HepG2 (cell line): ENCODE results near the gene TIMM13. TPM values are rescaled to one million over a fixed set of nuclear protein-coding genes. Genes with fewer than 3 reads are reported as not detected.

Source experiments
- CENPT ChIP-seq: sonication (generic); formaldehyde crosslinking; IDR thresholded peaks from 2 replicates; pipeline ENCODE4 v1.8.0; 2022; ENCODE audit warnings: low read depth, mild to moderate bottlenecking, moderate library complexity, missing genetic modification reagents
- FOXM1 ChIP-seq: sonication (generic); formaldehyde crosslinking; IDR thresholded peaks from 2 replicates; pipeline ENCODE4 v1.5.0; 2020; ENCODE audit warnings: missing genetic modification reagents
- FOXP4 ChIP-seq: sonication (generic); formaldehyde crosslinking; IDR thresholded peaks from 2 replicates; pipeline ENCODE4 v1.4.0; 2020; ENCODE audit warnings: missing genetic modification reagents
- HOXA9 ChIP-seq: sonication (generic); formaldehyde crosslinking; IDR thresholded peaks from 2 replicates; pipeline ENCODE4 v1.8.1; 2022; ENCODE audit warnings: missing genetic modification reagents, mild to moderate bottlenecking, moderate library complexity, borderline replicate concordance
- IKZF5 ChIP-seq: IDR thresholded peaks from 2 replicates; pipeline ENCODE4 v1.6.1; 2018; ENCODE audit warnings: missing genetic modification reagents, mild to moderate bottlenecking, missing compliant biosample characterization
- KDM2A ChIP-seq: sonication (generic); formaldehyde crosslinking; IDR thresholded peaks from 2 replicates; pipeline ENCODE4 v1.4.0; 2020; ENCODE audit warnings: low read depth, missing genetic modification reagents, borderline replicate concordance
- KDM4B ChIP-seq: sonication (generic); formaldehyde crosslinking; IDR thresholded peaks from 2 replicates; pipeline ENCODE4 v1.4.0; 2020; ENCODE audit warnings: missing genetic modification reagents
- RBFOX2 ChIP-seq: fragments of 200-400 bp; formaldehyde crosslinking; IDR thresholded peaks from 2 replicates; pipeline ENCODE4 v1.6.1; 2017; ENCODE audit warnings: low read depth, mild to moderate bottlenecking, low read length
- RFX5 ChIP-seq: IDR thresholded peaks from 2 replicates; pipeline ENCODE4 v1.6.1; 2011; ENCODE audit warnings: low read depth, low read length, improper control_type of control experiment
- RNF219 ChIP-seq: sonication (generic); formaldehyde crosslinking; IDR thresholded peaks from 2 replicates; pipeline ENCODE4 v1.5.0; 2020; ENCODE audit warnings: mild to moderate bottlenecking, missing genetic modification reagents
- SALL1 ChIP-seq: sonication (generic); formaldehyde crosslinking; IDR thresholded peaks from 2 replicates; pipeline ENCODE4 v1.8.0; 2022; ENCODE audit warnings: mild to moderate bottlenecking, missing genetic modification reagents
- SMAD1 ChIP-seq: sonication (generic); formaldehyde crosslinking; IDR thresholded peaks from 2 replicates; pipeline ENCODE4 v1.4.0; 2020; ENCODE audit warnings: missing genetic modification reagents, low read depth, mild to moderate bottlenecking, borderline replicate concordance
- TCF7 ChIP-seq: sonication (generic); IDR thresholded peaks from 2 replicates; pipeline ENCODE4 v1.6.1; 2016; ENCODE audit warnings: antibody characterized with exemption, low read depth
- TFAP4 ChIP-seq: sonication (generic); IDR thresholded peaks from 2 replicates; pipeline ENCODE4 v1.6.1; 2016; ENCODE audit warnings: low read depth, borderline replicate concordance
- TRIM22 ChIP-seq: fragments of 450-650 bp; IDR thresholded peaks from 2 replicates; pipeline ENCODE4 v1.6.1; 2017
- TRIM24 ChIP-seq: sonication (generic); formaldehyde crosslinking; IDR thresholded peaks from 2 replicates; pipeline ENCODE4 v1.8.0; 2022; ENCODE audit warnings: mild to moderate bottlenecking, missing genetic modification reagents
- ZNF101 ChIP-seq: sonication (generic); formaldehyde crosslinking; IDR thresholded peaks from 2 replicates; pipeline ENCODE4 v1.4.0; 2020; ENCODE audit warnings: mild to moderate bottlenecking, low read depth, missing genetic modification reagents, borderline replicate concordance
- ZNF709 ChIP-seq: sonication (generic); formaldehyde crosslinking; IDR thresholded peaks from 2 replicates; pipeline ENCODE4 v1.5.0; 2020; ENCODE audit warnings: mild to moderate bottlenecking, missing genetic modification reagents
- ZNF720 ChIP-seq: sonication (generic); formaldehyde crosslinking; IDR thresholded peaks from 2 replicates; pipeline ENCODE4 v1.4.0; 2020; ENCODE audit warnings: missing genetic modification reagents
- ZNF747 ChIP-seq: sonication (generic); formaldehyde crosslinking; IDR thresholded peaks from 2 replicates; pipeline ENCODE4 v1.8.1; 2023; ENCODE audit warnings: missing genetic modification reagents, mild to moderate bottlenecking, borderline replicate concordance
- polyA plus RNA-seq, 8 experiments: library from polyadenylated mRNA; depleted of rRNA in 3 of 8; stranded (reverse) in 7 of 8; unstranded in 1 of 8; fragments of >200 nt; fragmentation: Illumina TruSeq in 4 of 8; extraction: Trizol in 4 of 8; gene quantifications; 2 replicates each; pipeline versions ENCODE4 v1.2.1 to v1.2.3, GENCODE V29; 2011 to 2016; ENCODE audit warnings: low read depth in 4 of 8, missing spikeins in 1 of 8, mixed read lengths in 1 of 8; ENCODE audit not compliant: insufficient read depth in 1 of 8
- total RNA-seq, 5 experiments: library from RNA; depleted of rRNA; stranded (reverse); fragments of >200 nt; fragmentation: Illumina TruSeq; extraction: Trizol; gene quantifications; 2 replicates each; pipeline ENCODE4 v1.2.3, GENCODE V29; 2016; ENCODE audit warnings: low read depth in 1 of 5

Gene TIMM13
- total and polyA plus RNA-seq, 2 of the 13 experiments (the other 11 are each of a cell fraction or from before 2014, with no cell fraction given): 48.4 to 108 TPM

GRCh38 chr19:2427429-2428320 is at the start of gene TIMM13 (continued):
- TF ChIP-seq TRIM22 (no peak), RBFOX2 (peak; percentile 99), FOXM1 (0 out of 2 replicates have a peak, but pooled peaks have one; percentile 21), RFX5 (0 out of 2 replicates have a peak, but pooled peaks have one; percentile 54), SMAD1 (CRISPR knock-in tag) (peak; percentile 62; the same call in 1 of the 2 replicates), ZNF720 (CRISPR knock-in tag) (no peak), ZNF101 (CRISPR knock-in tag) (no peak), TRIM24 (CRISPR knock-in tag) (no peak), HOXA9 (CRISPR knock-in tag) (no peak), SALL1 (CRISPR knock-in tag) (peak; percentile 83), TFAP4 (peak; percentile 50; the same call in 1 of the 2 replicates), ZNF747 (CRISPR knock-in tag) (no peak; the same call in 1 of the 2 replicates), RNF219 (CRISPR knock-in tag) (no peak), KDM4B (CRISPR knock-in tag) (0 out of 2 replicates have a peak, but pooled peaks have one; percentile 11), KDM2A (CRISPR knock-in tag) (peak; percentile 99), FOXP4 (CRISPR knock-in tag) (peak; percentile 76), IKZF5 (peak; percentile 66), CENPT (CRISPR knock-in tag) (0 out of 2 replicates have a peak, but pooled peaks have one; percentile 68), ZNF709 (peak; percentile 80), TCF7 (peak; percentile 25; the same call in 1 of the 2 replicates)
